GM12878 (cell line): ENCODE data around the gene CLK4. TPM values are rescaled to one million over a fixed set of nuclear protein-coding genes. Genes with fewer than 3 reads are reported as not detected.

Experiments used
- ATAC-seq: fragments of 200-7000 bp; cut with Tn5 transposase; 3 replicates; pipeline ENCODE4 v1.9.1; 2020; ENCODE audit warnings: mild to moderate bottlenecking, moderate library complexity
- BruUV-seq: library from RNA; stranded (reverse); fragments of 400-500 nt; replicated peaks from 2 replicates; lab custom pipeline; 2021; lab: Mats Ljungman, UMichigan
- CTCF ChIA-PET: fragments of 300-600 bp; sonication (Branson Sonifier 250); formaldehyde crosslinking; extraction: SDS; loops from one replicate; lab custom pipeline; 2021; ENCODE audit warnings: inconsistent platforms; lab: Yijun Ruan, JAX
- POLR2A ChIA-PET: fragments of 350-600 bp; formaldehyde crosslinking; extraction: SDS; loops from one replicate; lab custom pipeline; 2021; ENCODE audit warnings: inconsistent platforms; lab: Charles Lee
- RAD21 ChIA-PET: fragments of 300-600 bp; sonication (Branson Sonifier 250); formaldehyde crosslinking; loops from one replicate; lab custom pipeline; 2023; ENCODE audit warnings: antibody characterized with exemption; ENCODE audit not compliant: unreplicated experiment; lab: Charles Lee
- SMC1A ChIA-PET: fragments of 300-600 bp; sonication (Branson Sonifier 250); formaldehyde crosslinking; loops from one replicate; lab custom pipeline; 2023; ENCODE audit not compliant: unreplicated experiment, uncharacterized antibody; lab: Charles Lee
- DNase-seq: peaks from one replicate; pipeline ENCODE4 v3.0.0-alpha.2; 2011; ENCODE audit warnings: low read depth, low spot score
- FAIRE-seq: peaks from 3 replicates; lab custom pipeline; 2011; peaks lifted over from hg19 to GRCh38; lab: Jason Lieb, UNC
- H2AFZ ChIP-seq: 2 replicates; pipeline ENCODE4 v1.6.0; 2011; ENCODE audit warnings: low read depth, low read length, control low read depth; ENCODE audit not compliant: control insufficient read depth
- H3K27ac ChIP-seq: 2 replicates; pipeline ENCODE4 v1.5.1; 2011; ENCODE audit warnings: control low read depth; ENCODE audit not compliant: control insufficient read depth, insufficient read depth
- H3K27me3 ChIP-seq, 2 experiments: replicated peaks in 1 of 2; 2 replicates each; pipeline versions ENCODE4 v1.6.0 to v1.6.1; 2011; ENCODE audit warnings: low read length in 1 of 2; ENCODE audit not compliant: control insufficient read depth in 2 of 2, insufficient read depth in 2 of 2
- H3K36me3 ChIP-seq, 2 experiments: 2 replicates each; pipeline ENCODE4 v1.5.1; 2011; ENCODE audit warnings: low read length in 1 of 2; ENCODE audit not compliant: control insufficient read depth in 2 of 2, insufficient read depth in 2 of 2
- H3K4me1 ChIP-seq: 2 replicates; pipeline ENCODE4 v1.6.1; 2011; ENCODE audit warnings: mild to moderate bottlenecking, low read length, moderate library complexity, mixed read lengths; ENCODE audit not compliant: control insufficient read depth, insufficient read depth
- H3K4me2 ChIP-seq: 2 replicates; pipeline ENCODE4 v1.6.0; 2011; ENCODE audit warnings: control low read depth; ENCODE audit not compliant: control insufficient read depth, insufficient read depth
- H3K4me3 ChIP-seq: fragments of 200-600 bp; sonication (generic); 2 replicates; pipeline ENCODE4 v1.5.1; 2016
- H3K79me2 ChIP-seq: 2 replicates; pipeline ENCODE4 v1.6.0; 2011; ENCODE audit warnings: low read length; ENCODE audit not compliant: control insufficient read depth, insufficient read depth
- H3K9ac ChIP-seq: 2 replicates; pipeline ENCODE4 v1.8.0; 2011; ENCODE audit warnings: low read length, control low read depth, mixed read lengths; ENCODE audit not compliant: control insufficient read depth, insufficient read depth
- H3K9me3 ChIP-seq: replicated peaks from 3 replicates; pipeline ENCODE4 v1.5.1; 2011; ENCODE audit warnings: mild to moderate bottlenecking, low read length; ENCODE audit not compliant: control insufficient read depth, insufficient read depth
- H4K20me1 ChIP-seq: 2 replicates; pipeline ENCODE4 v1.6.0; 2011; ENCODE audit not compliant: control insufficient read depth, insufficient read depth
- EP300 ChIP-seq, 2 experiments: fragments of 150-350 bp in 1 of 2; IDR thresholded peaks; 2 replicates each; pipeline ENCODE4 v1.6.1; 2011 to 2012; ENCODE audit warnings: low read depth in 2 of 2, low read length in 2 of 2, borderline replicate concordance in 1 of 2, improper control_type of control experiment in 1 of 2, inconsistent platforms in 1 of 2; ENCODE audit not compliant: control insufficient read depth in 1 of 2
- HDGF ChIP-seq: fragments of 450-650 bp; IDR thresholded peaks from 2 replicates; pipeline ENCODE4 v1.6.1; 2016; ENCODE audit warnings: antibody characterized with exemption
- IKZF1 ChIP-seq: fragments of 450-650 bp; conservative IDR thresholded peaks from 2 replicates; pipeline ENCODE4 v1.6.1; 2017; ENCODE audit warnings: antibody characterized with exemption, mild to moderate bottlenecking
- TCF7 ChIP-seq: IDR thresholded peaks from 2 replicates; pipeline ENCODE4 v1.6.1; 2014; ENCODE audit warnings: antibody characterized with exemption, borderline replicate concordance
- YBX1 ChIP-seq: fragments of 450-650 bp; IDR thresholded peaks from 2 replicates; pipeline ENCODE4 v1.6.1; 2016; ENCODE audit warnings: antibody characterized with exemption
- YY1 ChIP-seq: IDR thresholded peaks from 2 replicates; pipeline ENCODE4 v1.6.1; 2011; ENCODE audit warnings: low read depth, mild to moderate bottlenecking, low read length
- WGBS: methylation state at CpG from one replicate; pipeline ENCODE4 v1.1.6; 2016; ENCODE audit warnings: low lambda C conversion rate; ENCODE audit not compliant: insufficient replicate concordance, insufficient coverage; ENCODE audit errors: missing lambda C conversion rate; 5-methylcytosine and 5-hydroxymethylcytosine counted together
- in situ Hi-C: fragments of 300-500 bp; cut with MboI; formaldehyde crosslinking; loops from 9 replicates; pipeline ENCODE4 v1.14.3; 2018; ENCODE audit warnings: mixed read lengths
- intact Hi-C: fragments of 100-400 bp; cut with micrococcal nuclease; formaldehyde crosslinking; loops from one replicate; pipeline ENCODE4 v1.14.2; 2022; ENCODE audit not compliant: unreplicated experiment
- polyA plus RNA-seq, 11 experiments: library from polyadenylated mRNA; depleted of rRNA in 4 of 11; unstranded in 6 of 11; stranded (reverse) in 5 of 11; fragments of >200 nt; fragmentation: Nextera tagmentation in 4 of 11; fragmentation: Illumina TruSeq in 1 of 11; extraction: Ambion mirVana in 4 of 11; extraction: Trizol in 1 of 11; gene quantifications; 1 replicate in 1 of 11; 2 replicates in 10 of 11; pipeline versions ENCODE4 v1.2.1 to v1.2.3, GENCODE V29; 2011 to 2016; ENCODE audit warnings: inconsistent platforms in 2 of 11, missing spikeins in 2 of 11, low read depth in 1 of 11
- total RNA-seq, 4 experiments: library from RNA; depleted of rRNA in 3 of 4; stranded (reverse); fragments of >200 nt in 3 of 4; fragmentation: Illumina TruSeq in 1 of 4; extraction: Trizol in 1 of 4; gene quantifications; 2 replicates each; pipeline versions ENCODE4 v1.2.1 to v1.2.3, GENCODE V29; 2013 to 2021
- TF ChIP-seq, protein P1 (sequence below): fragments of 450-650 bp; IDR thresholded peaks from 2 replicates; pipeline ENCODE4 v1.6.1; 2017; ENCODE audit warnings: low read depth, mild to moderate bottlenecking, moderate library complexity
- TF ChIP-seq, protein P2 (sequence below): IDR thresholded peaks from 2 replicates; pipeline ENCODE4 v1.6.1; 2012; ENCODE audit warnings: mild to moderate bottlenecking, low read depth, low read length
- TF ChIP-seq, protein P3 (sequence below): fragments of 450-650 bp; IDR thresholded peaks from 2 replicates; pipeline ENCODE4 v1.6.1; 2016; ENCODE audit warnings: mild to moderate bottlenecking, moderate library complexity, borderline replicate concordance
- TF ChIP-seq, protein P4 (sequence below): fragments of 450-650 bp; IDR thresholded peaks from 2 replicates; pipeline ENCODE4 v1.6.1; 2017; ENCODE audit warnings: mild to moderate bottlenecking, moderate library complexity

The CLK4 gene
- total and polyA plus RNA-seq, 10 of the 15 experiments (the other 5 are each of a cell fraction or from before 2014, with no cell fraction given), result 13.6 to 47.9 (median 19.1) TPM

DNA sequence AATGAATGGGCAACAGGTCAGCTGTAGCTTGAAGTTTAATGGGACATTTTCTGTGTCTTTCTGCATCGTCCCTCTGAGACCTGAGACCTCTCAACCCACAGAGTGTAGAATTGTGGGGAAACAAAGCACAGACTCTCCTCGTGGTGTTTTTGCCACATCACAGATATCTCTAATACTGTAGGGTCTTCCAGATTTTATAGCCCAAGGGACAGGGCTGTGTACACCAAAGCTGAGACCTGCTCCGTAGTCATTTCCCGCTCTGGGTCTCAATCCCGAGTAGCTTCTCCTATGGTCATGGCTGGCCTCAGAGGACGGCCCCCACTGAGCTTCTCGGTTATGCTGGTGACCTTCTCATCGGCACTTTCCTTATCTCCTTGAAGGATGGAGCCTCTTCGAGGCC lies 14.9 kb upstream of the CLK4 start:
- intact Hi-C loops, result loop anchor here (5.0 kb wide), 1 partner anchor 359 kb away; no protein-coding TSS in a partner anchor
- ATAC-seq (no peak), FAIRE-seq (no peak), DNase-seq (no peak)
- Histone ChIP-seq H2AFZ (no peak overlapping the region), H3K4me3 (no peak overlapping the region), H3K27ac (no peak overlapping the region), H3K4me1 (no peaks in the 10 kb centered on the region), H3K27me3 (no peaks in the 10 kb centered on the region), H4K20me1 (no peaks in the 10 kb centered on the region), H3K79me2 (no peaks in the 10 kb centered on the region), H3K9ac (no peak overlapping the region), H3K9me3 (peaks cover 2% of the 10 kb centered on the region; the same call in 2 of the 3 replicates), H3K4me2 (no peak overlapping the region), H3K36me3 (no peaks in the 10 kb centered on the region)
- in situ Hi-C loops, result no loop called here
- WGBS, result 24% methylated on average over 9 of the region's 9 CpGs
- ChIA-PET SMC1A (interaction anchor here (1.1 kb wide), 1 partner anchor 62 kb away, joined by 3 read pairs; no protein-coding TSS in a partner anchor), CTCF (no interaction called here), POLR2A (no interaction called here), RAD21 (no interaction called here)
- BruUV-seq, result no TSS peak
- no peak for TF ChIP-seq YBX1
- no peak for TF ChIP-seq HDGF
- TF ChIP-seq, protein P1, sequence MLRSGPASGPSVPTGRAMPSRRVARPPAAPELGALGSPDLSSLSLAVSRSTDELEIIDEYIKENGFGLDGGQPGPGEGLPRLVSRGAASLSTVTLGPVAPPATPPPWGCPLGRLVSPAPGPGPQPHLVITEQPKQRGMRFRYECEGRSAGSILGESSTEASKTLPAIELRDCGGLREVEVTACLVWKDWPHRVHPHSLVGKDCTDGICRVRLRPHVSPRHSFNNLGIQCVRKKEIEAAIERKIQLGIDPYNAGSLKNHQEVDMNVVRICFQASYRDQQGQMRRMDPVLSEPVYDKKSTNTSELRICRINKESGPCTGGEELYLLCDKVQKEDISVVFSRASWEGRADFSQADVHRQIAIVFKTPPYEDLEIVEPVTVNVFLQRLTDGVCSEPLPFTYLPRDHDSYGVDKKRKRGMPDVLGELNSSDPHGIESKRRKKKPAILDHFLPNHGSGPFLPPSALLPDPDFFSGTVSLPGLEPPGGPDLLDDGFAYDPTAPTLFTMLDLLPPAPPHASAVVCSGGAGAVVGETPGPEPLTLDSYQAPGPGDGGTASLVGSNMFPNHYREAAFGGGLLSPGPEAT, result no peak
- TF ChIP-seq, protein P2, sequence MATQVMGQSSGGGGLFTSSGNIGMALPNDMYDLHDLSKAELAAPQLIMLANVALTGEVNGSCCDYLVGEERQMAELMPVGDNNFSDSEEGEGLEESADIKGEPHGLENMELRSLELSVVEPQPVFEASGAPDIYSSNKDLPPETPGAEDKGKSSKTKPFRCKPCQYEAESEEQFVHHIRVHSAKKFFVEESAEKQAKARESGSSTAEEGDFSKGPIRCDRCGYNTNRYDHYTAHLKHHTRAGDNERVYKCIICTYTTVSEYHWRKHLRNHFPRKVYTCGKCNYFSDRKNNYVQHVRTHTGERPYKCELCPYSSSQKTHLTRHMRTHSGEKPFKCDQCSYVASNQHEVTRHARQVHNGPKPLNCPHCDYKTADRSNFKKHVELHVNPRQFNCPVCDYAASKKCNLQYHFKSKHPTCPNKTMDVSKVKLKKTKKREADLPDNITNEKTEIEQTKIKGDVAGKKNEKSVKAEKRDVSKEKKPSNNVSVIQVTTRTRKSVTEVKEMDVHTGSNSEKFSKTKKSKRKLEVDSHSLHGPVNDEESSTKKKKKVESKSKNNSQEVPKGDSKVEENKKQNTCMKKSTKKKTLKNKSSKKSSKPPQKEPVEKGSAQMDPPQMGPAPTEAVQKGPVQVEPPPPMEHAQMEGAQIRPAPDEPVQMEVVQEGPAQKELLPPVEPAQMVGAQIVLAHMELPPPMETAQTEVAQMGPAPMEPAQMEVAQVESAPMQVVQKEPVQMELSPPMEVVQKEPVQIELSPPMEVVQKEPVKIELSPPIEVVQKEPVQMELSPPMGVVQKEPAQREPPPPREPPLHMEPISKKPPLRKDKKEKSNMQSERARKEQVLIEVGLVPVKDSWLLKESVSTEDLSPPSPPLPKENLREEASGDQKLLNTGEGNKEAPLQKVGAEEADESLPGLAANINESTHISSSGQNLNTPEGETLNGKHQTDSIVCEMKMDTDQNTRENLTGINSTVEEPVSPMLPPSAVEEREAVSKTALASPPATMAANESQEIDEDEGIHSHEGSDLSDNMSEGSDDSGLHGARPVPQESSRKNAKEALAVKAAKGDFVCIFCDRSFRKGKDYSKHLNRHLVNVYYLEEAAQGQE, result no peak
- TF ChIP-seq, protein P3, sequence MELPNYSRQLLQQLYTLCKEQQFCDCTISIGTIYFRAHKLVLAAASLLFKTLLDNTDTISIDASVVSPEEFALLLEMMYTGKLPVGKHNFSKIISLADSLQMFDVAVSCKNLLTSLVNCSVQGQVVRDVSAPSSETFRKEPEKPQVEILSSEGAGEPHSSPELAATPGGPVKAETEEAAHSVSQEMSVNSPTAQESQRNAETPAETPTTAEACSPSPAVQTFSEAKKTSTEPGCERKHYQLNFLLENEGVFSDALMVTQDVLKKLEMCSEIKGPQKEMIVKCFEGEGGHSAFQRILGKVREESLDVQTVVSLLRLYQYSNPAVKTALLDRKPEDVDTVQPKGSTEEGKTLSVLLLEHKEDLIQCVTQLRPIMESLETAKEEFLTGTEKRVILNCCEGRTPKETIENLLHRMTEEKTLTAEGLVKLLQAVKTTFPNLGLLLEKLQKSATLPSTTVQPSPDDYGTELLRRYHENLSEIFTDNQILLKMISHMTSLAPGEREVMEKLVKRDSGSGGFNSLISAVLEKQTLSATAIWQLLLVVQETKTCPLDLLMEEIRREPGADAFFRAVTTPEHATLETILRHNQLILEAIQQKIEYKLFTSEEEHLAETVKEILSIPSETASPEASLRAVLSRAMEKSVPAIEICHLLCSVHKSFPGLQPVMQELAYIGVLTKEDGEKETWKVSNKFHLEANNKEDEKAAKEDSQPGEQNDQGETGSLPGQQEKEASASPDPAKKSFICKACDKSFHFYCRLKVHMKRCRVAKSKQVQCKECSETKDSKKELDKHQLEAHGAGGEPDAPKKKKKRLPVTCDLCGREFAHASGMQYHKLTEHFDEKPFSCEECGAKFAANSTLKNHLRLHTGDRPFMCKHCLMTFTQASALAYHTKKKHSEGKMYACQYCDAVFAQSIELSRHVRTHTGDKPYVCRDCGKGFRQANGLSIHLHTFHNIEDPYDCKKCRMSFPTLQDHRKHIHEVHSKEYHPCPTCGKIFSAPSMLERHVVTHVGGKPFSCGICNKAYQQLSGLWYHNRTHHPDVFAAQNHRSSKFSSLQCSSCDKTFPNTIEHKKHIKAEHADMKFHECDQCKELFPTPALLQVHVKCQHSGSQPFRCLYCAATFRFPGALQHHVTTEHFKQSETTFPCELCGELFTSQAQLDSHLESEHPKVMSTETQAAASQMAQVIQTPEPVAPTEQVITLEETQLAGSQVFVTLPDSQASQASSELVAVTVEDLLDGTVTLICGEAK, result no peak
- TF ChIP-seq EP300 (IDR thresholded peaks at IDR 0.05; ENCODE audit: borderline replicate concordance in 1 of 2, control insufficient read depth in 1 of 2, low read depth in 2 of 2, low read length in 2 of 2), result no peak
- TF ChIP-seq, protein P4, sequence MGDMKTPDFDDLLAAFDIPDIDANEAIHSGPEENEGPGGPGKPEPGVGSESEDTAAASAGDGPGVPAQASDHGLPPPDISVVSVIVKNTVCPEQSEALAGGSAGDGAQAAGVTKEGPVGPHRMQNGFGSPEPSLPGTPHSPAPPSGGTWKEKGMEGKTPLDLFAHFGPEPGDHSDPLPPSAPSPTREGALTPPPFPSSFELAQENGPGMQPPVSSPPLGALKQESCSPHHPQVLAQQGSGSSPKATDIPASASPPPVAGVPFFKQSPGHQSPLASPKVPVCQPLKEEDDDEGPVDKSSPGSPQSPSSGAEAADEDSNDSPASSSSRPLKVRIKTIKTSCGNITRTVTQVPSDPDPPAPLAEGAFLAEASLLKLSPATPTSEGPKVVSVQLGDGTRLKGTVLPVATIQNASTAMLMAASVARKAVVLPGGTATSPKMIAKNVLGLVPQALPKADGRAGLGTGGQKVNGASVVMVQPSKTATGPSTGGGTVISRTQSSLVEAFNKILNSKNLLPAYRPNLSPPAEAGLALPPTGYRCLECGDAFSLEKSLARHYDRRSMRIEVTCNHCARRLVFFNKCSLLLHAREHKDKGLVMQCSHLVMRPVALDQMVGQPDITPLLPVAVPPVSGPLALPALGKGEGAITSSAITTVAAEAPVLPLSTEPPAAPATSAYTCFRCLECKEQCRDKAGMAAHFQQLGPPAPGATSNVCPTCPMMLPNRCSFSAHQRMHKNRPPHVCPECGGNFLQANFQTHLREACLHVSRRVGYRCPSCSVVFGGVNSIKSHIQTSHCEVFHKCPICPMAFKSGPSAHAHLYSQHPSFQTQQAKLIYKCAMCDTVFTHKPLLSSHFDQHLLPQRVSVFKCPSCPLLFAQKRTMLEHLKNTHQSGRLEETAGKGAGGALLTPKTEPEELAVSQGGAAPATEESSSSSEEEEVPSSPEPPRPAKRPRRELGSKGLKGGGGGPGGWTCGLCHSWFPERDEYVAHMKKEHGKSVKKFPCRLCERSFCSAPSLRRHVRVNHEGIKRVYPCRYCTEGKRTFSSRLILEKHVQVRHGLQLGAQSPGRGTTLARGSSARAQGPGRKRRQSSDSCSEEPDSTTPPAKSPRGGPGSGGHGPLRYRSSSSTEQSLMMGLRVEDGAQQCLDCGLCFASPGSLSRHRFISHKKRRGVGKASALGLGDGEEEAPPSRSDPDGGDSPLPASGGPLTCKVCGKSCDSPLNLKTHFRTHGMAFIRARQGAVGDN, result no peak
- no peak for TF ChIP-seq YY1
- TF ChIP-seq TCF7, result no peak
- TF ChIP-seq IKZF1, result no peak
